ENCODE measurements around the gene GLOD5.
"Not testable (repeated sequence)": the region's sequence is repeated elsewhere in the genome, so short reads cannot be mapped to it uniquely, and the experiment has no call there.

Gene GLOD5

DNA sequence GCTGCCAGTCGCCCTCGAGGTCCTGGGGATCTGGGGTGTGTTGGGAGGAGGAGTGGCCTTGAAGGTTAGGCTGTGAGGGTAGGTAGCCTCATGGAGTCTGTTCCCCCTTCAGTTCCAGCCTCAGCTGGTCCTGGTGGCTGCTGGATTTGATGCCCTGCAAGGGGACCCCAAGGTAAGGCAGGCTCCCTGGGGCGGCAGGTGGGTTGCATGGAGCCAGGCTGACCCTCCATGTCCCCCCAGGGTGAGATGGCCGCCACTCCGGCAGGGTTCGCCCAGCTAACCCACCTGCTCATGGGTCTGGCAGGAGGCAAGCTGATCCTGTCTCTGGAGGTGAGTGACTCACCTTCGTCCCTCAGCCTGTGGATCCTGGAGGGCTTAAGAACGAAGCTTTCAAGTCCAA, 53.2 kb downstream of the GLOD5 start:
- H3K9me3 ChIP-seq (ENCODE audit: control insufficient read depth, insufficient read depth, low read depth, low read length), result peaks cover 29% of the 10 kb centered on the region; the same call in 1 of the 2 replicates
- H3K9ac ChIP-seq (ENCODE audit: low read length), result no peak overlapping the region
- H3K27ac ChIP-seq (ENCODE audit: low read depth, low read length), result no peak overlapping the region
- no peak overlapping the region for H3K4me3 ChIP-seq (ENCODE audit: low read depth, low read length)
- H3K4me1 ChIP-seq (ENCODE audit: control insufficient read depth, insufficient read depth, low read length), result no peaks in the 10 kb centered on the region; the same call in 1 of the 2 replicates
- H3K27me3 ChIP-seq (ENCODE audit: control insufficient read depth, insufficient read depth, low read length), result no peaks in the 10 kb centered on the region
- peaks cover 36% of the 10 kb centered on the region for H3K36me3 ChIP-seq (ENCODE audit: control insufficient read depth, insufficient read depth, low read length)

DNA sequence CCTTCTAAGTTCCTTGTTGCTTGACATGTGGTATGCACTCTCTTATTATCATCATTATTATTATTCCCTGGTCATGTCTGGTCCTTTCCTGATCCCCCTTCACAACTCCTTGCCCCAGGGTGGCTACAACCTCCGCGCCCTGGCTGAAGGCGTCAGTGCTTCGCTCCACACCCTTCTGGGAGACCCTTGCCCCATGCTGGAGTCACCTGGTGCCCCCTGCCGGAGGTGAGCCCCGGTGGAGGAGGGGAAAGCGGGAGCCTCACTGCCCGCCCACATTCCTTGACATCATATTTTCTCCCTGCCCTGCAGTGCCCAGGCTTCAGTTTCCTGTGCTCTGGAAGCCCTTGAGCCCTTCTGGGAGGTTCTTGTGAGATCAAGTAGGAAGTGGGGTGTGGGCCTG, 53.7 kb downstream of the GLOD5 start:
- Histone ChIP-seq H3K4me3 (ENCODE audit: low read depth, low read length) (no peak overlapping the region), H3K27me3 (ENCODE audit: control insufficient read depth, insufficient read depth, low read length) (no peaks in the 10 kb centered on the region), H3K27ac (ENCODE audit: low read depth, low read length) (no peak overlapping the region), H3K9me3 (ENCODE audit: control insufficient read depth, insufficient read depth, low read depth, low read length) (peaks cover 32% of the 10 kb centered on the region; the same call in 1 of the 2 replicates), H3K9ac (ENCODE audit: low read length) (no peak overlapping the region), H3K36me3 (ENCODE audit: control insufficient read depth, insufficient read depth, low read length) (peaks cover 41% of the 10 kb centered on the region), H3K4me1 (ENCODE audit: control insufficient read depth, insufficient read depth, low read length) (no peaks in the 10 kb centered on the region; the same call in 1 of the 2 replicates)

DNA sequence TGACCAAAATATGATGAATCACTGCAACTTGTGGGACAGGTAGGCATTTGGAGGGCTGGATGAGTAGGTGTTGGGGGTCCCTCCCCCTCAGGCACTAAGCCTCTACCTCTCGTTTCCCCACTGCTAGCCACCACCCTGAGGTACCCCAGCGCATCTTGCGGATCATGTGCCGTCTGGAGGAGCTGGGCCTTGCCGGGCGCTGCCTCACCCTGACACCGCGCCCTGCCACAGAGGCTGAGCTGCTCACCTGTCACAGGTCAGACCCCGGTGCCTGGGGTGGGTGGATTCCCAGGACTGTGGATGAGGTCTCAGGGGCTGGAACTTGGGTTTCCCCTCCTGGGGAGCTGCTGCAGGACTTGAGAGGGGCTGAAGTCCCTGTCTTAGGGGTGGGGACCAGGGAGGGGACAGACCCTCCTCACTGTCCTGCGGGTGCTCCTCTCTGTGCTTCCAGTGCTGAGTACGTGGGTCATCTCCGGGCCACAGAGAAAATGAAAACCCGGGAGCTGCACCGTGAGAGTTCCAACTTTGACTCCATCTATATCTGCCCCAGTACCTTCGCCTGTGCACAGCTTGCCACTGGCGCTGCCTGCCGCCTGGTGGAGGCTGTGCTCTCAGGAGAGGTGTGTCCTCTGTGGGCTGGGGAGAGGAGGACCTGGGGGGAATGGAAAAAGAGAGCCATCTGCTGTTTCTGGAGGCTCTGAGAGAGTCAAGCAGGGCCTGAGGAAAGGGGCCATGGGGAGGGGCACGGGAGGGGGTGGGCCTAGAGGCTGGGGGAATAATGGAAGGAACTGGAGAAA, 54.7 kb downstream of the GLOD5 start:
- Histone ChIP-seq H3K9ac (ENCODE audit: low read length) (no peak overlapping the region), H3K4me1 (ENCODE audit: control insufficient read depth, insufficient read depth, low read length) (no peaks in the 10 kb centered on the region; the same call in 1 of the 2 replicates), H3K27ac (ENCODE audit: low read depth, low read length) (no peak overlapping the region), H3K9me3 (ENCODE audit: control insufficient read depth, insufficient read depth, low read depth, low read length) (peaks cover 32% of the 10 kb centered on the region; the same call in 1 of the 2 replicates), H3K4me3 (ENCODE audit: low read depth, low read length) (no peak overlapping the region), H3K27me3 (ENCODE audit: control insufficient read depth, insufficient read depth, low read length) (no peaks in the 10 kb centered on the region), H3K36me3 (ENCODE audit: control insufficient read depth, insufficient read depth, low read length) (peaks cover 45% of the 10 kb centered on the region)

DNA sequence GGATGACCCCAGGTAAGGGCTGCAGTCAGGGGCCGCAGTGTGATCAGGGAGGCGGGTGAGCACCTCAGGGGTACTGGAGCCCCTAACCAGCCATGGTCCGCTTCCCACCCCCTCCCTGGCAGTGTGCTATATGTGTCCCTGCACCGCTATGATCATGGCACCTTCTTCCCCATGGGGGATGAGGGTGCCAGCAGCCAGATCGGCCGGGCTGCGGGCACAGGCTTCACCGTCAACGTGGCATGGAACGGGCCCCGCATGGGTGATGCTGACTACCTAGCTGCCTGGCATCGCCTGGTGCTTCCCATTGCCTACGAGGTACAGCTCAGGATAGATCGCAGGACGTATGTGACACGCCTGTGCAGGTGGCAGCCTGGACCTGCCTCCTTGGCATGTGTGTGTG, 56.6 kb downstream of the GLOD5 start:
- no peak overlapping the region for H3K9ac ChIP-seq (ENCODE audit: low read length)
- no peak overlapping the region for H3K27ac ChIP-seq (ENCODE audit: low read depth, low read length)
- peaks cover 35% of the 10 kb centered on the region; the same call in 1 of the 2 replicates for H3K9me3 ChIP-seq (ENCODE audit: control insufficient read depth, insufficient read depth, low read depth, low read length)
- no peak overlapping the region for H3K4me3 ChIP-seq (ENCODE audit: low read depth, low read length)
- H3K27me3 ChIP-seq (ENCODE audit: control insufficient read depth, insufficient read depth, low read length), result no peaks in the 10 kb centered on the region
- peaks cover 55% of the 10 kb centered on the region for H3K36me3 ChIP-seq (ENCODE audit: control insufficient read depth, insufficient read depth, low read length)
- no peaks in the 10 kb centered on the region; the same call in 1 of the 2 replicates for H3K4me1 ChIP-seq (ENCODE audit: control insufficient read depth, insufficient read depth, low read length)

DNA sequence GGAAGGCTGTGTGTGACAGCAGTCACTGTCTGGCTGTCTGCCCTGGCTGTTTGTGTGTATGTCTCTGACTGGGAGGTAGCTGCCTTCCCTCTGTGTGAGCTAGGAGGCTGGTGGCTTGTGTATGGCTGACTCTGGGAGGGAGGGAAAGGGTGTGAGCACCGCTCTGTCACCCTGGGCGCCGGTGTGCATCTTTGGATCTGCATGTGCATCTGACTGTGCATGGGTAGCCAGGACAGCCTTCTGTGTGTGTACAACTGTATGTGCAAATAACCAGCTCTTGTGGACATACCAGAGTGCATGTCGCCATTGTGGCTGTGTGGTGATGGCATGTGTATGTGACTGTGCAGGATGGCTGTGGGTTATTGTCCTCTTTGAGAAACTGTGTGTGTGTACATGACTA, 57.3 kb downstream of the GLOD5 start:
- no peak overlapping the region for H3K27ac ChIP-seq (ENCODE audit: low read depth, low read length)
- no peaks in the 10 kb centered on the region; the same call in 1 of the 2 replicates for H3K4me1 ChIP-seq (ENCODE audit: control insufficient read depth, insufficient read depth, low read length)
- no peaks in the 10 kb centered on the region for H3K27me3 ChIP-seq (ENCODE audit: control insufficient read depth, insufficient read depth, low read length)
- no peak overlapping the region for H3K9ac ChIP-seq (ENCODE audit: low read length)
- H3K4me3 ChIP-seq (ENCODE audit: low read depth, low read length), result no peak overlapping the region
- H3K36me3 ChIP-seq (ENCODE audit: control insufficient read depth, insufficient read depth, low read length), result peaks cover 60% of the 10 kb centered on the region
- peaks cover 38% of the 10 kb centered on the region; the same call in 1 of the 2 replicates for H3K9me3 ChIP-seq (ENCODE audit: control insufficient read depth, insufficient read depth, low read depth, low read length)

DNA sequence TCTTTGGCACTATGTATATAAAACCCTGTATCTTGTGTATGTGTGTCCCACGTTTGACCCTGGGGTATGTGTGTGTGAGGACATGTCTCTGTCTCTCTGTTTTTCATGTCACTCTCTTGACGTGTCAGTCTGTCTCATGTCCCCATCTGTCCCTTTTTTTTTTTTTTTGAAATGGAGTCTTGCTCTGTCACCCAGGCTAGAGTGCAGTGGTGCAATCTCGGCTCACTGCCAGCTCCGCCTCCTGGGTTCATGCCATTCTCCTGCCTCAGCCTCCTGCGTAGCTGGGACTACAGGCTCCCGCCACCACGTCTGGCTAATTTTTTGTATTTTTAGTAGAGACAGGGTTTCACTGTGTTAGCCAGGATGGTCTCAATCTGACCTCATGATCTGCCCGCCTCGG, 57.8 kb downstream of the GLOD5 start:
- H3K4me1 ChIP-seq (ENCODE audit: control insufficient read depth, insufficient read depth, low read length); H3K4me3 ChIP-seq (ENCODE audit: low read depth, low read length); H3K9ac ChIP-seq (ENCODE audit: low read length); H3K27me3 ChIP-seq (ENCODE audit: control insufficient read depth, insufficient read depth, low read length); H3K27ac ChIP-seq (ENCODE audit: low read depth, low read length): not testable (repeated sequence)
- Histone ChIP-seq H3K9me3 (ENCODE audit: control insufficient read depth, insufficient read depth, low read depth, low read length) (peaks cover 40% of the 10 kb centered on the region; the same call in 1 of the 2 replicates), H3K36me3 (ENCODE audit: control insufficient read depth, insufficient read depth, low read length) (peaks cover 62% of the 10 kb centered on the region)

GRCh38 chrX:48823053-48823452, 61.5 kb downstream of the GLOD5 start:
- peaks cover 8% of the 10 kb centered on the region for H3K27me3 ChIP-seq (ENCODE audit: control insufficient read depth, insufficient read depth, low read length)
- no peak overlapping the region for H3K9ac ChIP-seq (ENCODE audit: low read length)
- H3K4me3 ChIP-seq (ENCODE audit: low read depth, low read length), result no peak overlapping the region
- no peak overlapping the region for H3K27ac ChIP-seq (ENCODE audit: low read depth, low read length)
- H3K36me3 ChIP-seq (ENCODE audit: control insufficient read depth, insufficient read depth, low read length), result peaks cover 53% of the 10 kb centered on the region
- H3K9me3 ChIP-seq (ENCODE audit: control insufficient read depth, insufficient read depth, low read depth, low read length), result peaks cover 36% of the 10 kb centered on the region; the same call in 1 of the 2 replicates
- peaks cover 4% of the 10 kb centered on the region; the same call in 1 of the 2 replicates for H3K4me1 ChIP-seq (ENCODE audit: control insufficient read depth, insufficient read depth, low read length)

Data from HUES6 (cell line).